HCT116 (cell line): Measurements from ENCODE around the gene TENM4. TPM values are rescaled to one million over a fixed set of nuclear protein-coding genes. Genes with fewer than 3 reads are reported as not detected.

Experiments
- ATAC-seq: fragments of 200-7000 bp; cut with Tn5 transposase; 2 replicates; pipeline ENCODE4 v1.9.1; 2020; ENCODE audit warnings: mild to moderate bottlenecking, moderate library complexity
- BruUV-seq: library from RNA; stranded (reverse); fragments of 400-500 nt; replicated peaks from 2 replicates; lab custom pipeline; 2021; lab: Mats Ljungman, UMichigan
- CTCF ChIA-PET: fragments of 300-600 bp; sonication (Branson Sonifier 250); formaldehyde crosslinking; loops from one replicate; lab custom pipeline; 2021; ENCODE audit warnings: antibody characterized with exemption; lab: Charles Lee
- POLR2A ChIA-PET: fragments of 300-600, 350-600 bp; sonication (Branson Sonifier 250); formaldehyde crosslinking; loops from one replicate; lab custom pipeline; 2021; ENCODE audit warnings: antibody characterized with exemption; lab: Charles Lee
- RAD21 ChIA-PET, 2 experiments: fragments of 300-600 bp; sonication (Branson Sonifier 250); formaldehyde crosslinking; loops; one replicate each; lab custom pipeline; 2023; ENCODE audit warnings: low total read pairs in 2 of 2; ENCODE audit not compliant: uncharacterized antibody in 2 of 2, unreplicated experiment in 2 of 2, low non-redundant PET in 1 of 2; lab: Charles Lee
- DNase-seq: peaks from one replicate; pipeline ENCODE4 v3.0.0-alpha.2; 2010; ENCODE audit warnings: low read depth, low spot score
- H2AFZ ChIP-seq: fragments of 200-600 bp; shearing (Covaris generic), sonication (generic); 2 replicates; pipeline ENCODE4 v1.6.1; 2017; ENCODE audit warnings: low read depth, mixed run types, mixed read lengths, antibody characterized with exemption, low read length; ENCODE audit not compliant: poor library complexity, severe bottlenecking
- H3K27ac ChIP-seq: 2 replicates; pipeline ENCODE4 v1.5.1; 2012; ENCODE audit warnings: low read depth, low read length
- H3K27me3 ChIP-seq: fragments of 200-600 bp; sonication (generic); 2 replicates; pipeline ENCODE4 v1.6.1; 2016; ENCODE audit warnings: mixed run types, low read length, mixed read lengths; ENCODE audit not compliant: insufficient read depth
- H3K36me3 ChIP-seq, 2 experiments: fragments of 200-500 bp in 1 of 2; fragments of 200-600 bp in 1 of 2; sonication (Bioruptor generic) in 1 of 2; sonication (generic) in 1 of 2; 2 replicates each; pipeline versions ENCODE4 v1.5.1 to v1.6.1; 2014 to 2016; ENCODE audit warnings: low read length in 2 of 2, inconsistent platforms in 1 of 2, mixed read lengths in 1 of 2, mixed run types in 1 of 2; ENCODE audit not compliant: insufficient read depth in 2 of 2, control insufficient read depth in 1 of 2
- H3K4me1 ChIP-seq, 2 experiments: fragments of 200-600 bp in 1 of 2; sonication (generic) in 1 of 2; 2 replicates each; pipeline versions ENCODE4 v1.5.1 to v1.6.1; 2012 to 2017; ENCODE audit warnings: low read length in 2 of 2, inconsistent platforms in 1 of 2, mild to moderate bottlenecking in 1 of 2, mixed read lengths in 1 of 2, mixed run types in 1 of 2, moderate library complexity in 1 of 2; ENCODE audit not compliant: insufficient read depth in 2 of 2, control insufficient read depth in 1 of 2
- H3K4me2 ChIP-seq: fragments of 200-600 bp; sonication (generic); 2 replicates; pipeline ENCODE4 v1.6.1; 2017; ENCODE audit warnings: mixed run types, low read length, mixed read lengths
- H3K4me3 ChIP-seq, 2 experiments: fragments of 200-600 bp in 1 of 2; sonication (generic) in 1 of 2; replicated peaks in 1 of 2; 2 replicates each; pipeline ENCODE4 v1.5.1; 2011 to 2016; ENCODE audit warnings: low read length in 2 of 2, control low read depth in 1 of 2, low read depth in 1 of 2, mild to moderate bottlenecking in 1 of 2, mixed read lengths in 1 of 2, mixed run types in 1 of 2
- H3K79me2 ChIP-seq: fragments of 200-600 bp; sonication (generic); 2 replicates; pipeline ENCODE4 v1.6.1; 2017; ENCODE audit warnings: mild to moderate bottlenecking, mixed run types, low read length, moderate library complexity, mixed read lengths; ENCODE audit not compliant: insufficient read depth
- H3K9ac ChIP-seq: fragments of 200-600 bp; sonication (generic); 2 replicates; pipeline ENCODE4 v1.6.1; 2016; ENCODE audit warnings: low read length, mixed read lengths
- H3K9me2 ChIP-seq: fragments of 200-600 bp; sonication (generic), shearing (Covaris generic); 2 replicates; pipeline ENCODE4 v1.6.1; 2017; ENCODE audit warnings: mixed run types, mild to moderate bottlenecking, moderate library complexity; ENCODE audit not compliant: insufficient read depth
- H3K9me3 ChIP-seq, 2 experiments: fragments of 200-500 bp in 1 of 2; fragments of 200-600 bp in 1 of 2; sonication (Bioruptor generic) in 1 of 2; sonication (generic) in 1 of 2; 2 replicates each; pipeline ENCODE4 v1.6.1; 2014 to 2017; ENCODE audit warnings: low read length in 2 of 2, mixed read lengths in 2 of 2, inconsistent platforms in 1 of 2, low read depth in 1 of 2, mild to moderate bottlenecking in 1 of 2, mixed run types in 1 of 2, moderate library complexity in 1 of 2; ENCODE audit not compliant: control insufficient read depth in 1 of 2, insufficient read depth in 1 of 2
- H4K20me1 ChIP-seq: fragments of 200-600 bp; sonication (generic), shearing (Covaris generic); 2 replicates; pipeline ENCODE4 v1.6.1; 2017; ENCODE audit warnings: mixed run types, mild to moderate bottlenecking, moderate library complexity; ENCODE audit not compliant: insufficient read depth
- ATF3 ChIP-seq: IDR thresholded peaks from 2 replicates; pipeline ENCODE4 v1.6.1; 2012
- CEBPB ChIP-seq: IDR thresholded peaks from 2 replicates; pipeline ENCODE4 v1.6.1; 2012; ENCODE audit warnings: low read depth
- EGR1 ChIP-seq: IDR thresholded peaks from 2 replicates; pipeline ENCODE4 v1.6.1; 2012; ENCODE audit warnings: low read depth
- ELF1 ChIP-seq: IDR thresholded peaks from 2 replicates; pipeline ENCODE4 v1.6.1; 2012; ENCODE audit warnings: low read depth, borderline replicate concordance
- FOSL1 ChIP-seq: IDR thresholded peaks from 2 replicates; pipeline ENCODE4 v1.6.1; 2012; ENCODE audit warnings: low read depth
- JUND ChIP-seq: IDR thresholded peaks from 2 replicates; pipeline ENCODE4 v1.6.1; 2012
- POLR2A ChIP-seq: IDR thresholded peaks from 2 replicates; pipeline ENCODE4 v1.7.0; 2011; ENCODE audit warnings: borderline replicate concordance; ENCODE audit not compliant: insufficient read depth, insufficient read length; ENCODE audit errors: extremely low read depth
- RAD21 ChIP-seq: IDR thresholded peaks from 2 replicates; pipeline ENCODE4 v1.6.1; 2012; ENCODE audit warnings: low read depth, mild to moderate bottlenecking
- SIN3A ChIP-seq: IDR thresholded peaks from 2 replicates; pipeline ENCODE4 v1.6.1; 2012; ENCODE audit warnings: low read depth
- ZFX ChIP-seq: fragments of 450-650 bp; IDR thresholded peaks from 2 replicates; pipeline ENCODE4 v1.6.1; 2017
- ZNF274 ChIP-seq: fragments of 200-500 bp; sonication (Bioruptor generic); IDR thresholded peaks from 2 replicates; pipeline ENCODE4 v1.6.1; 2014; ENCODE audit warnings: mild to moderate bottlenecking, low read depth, low read length, inconsistent platforms
- intact Hi-C: fragments of 100-400 bp; cut with micrococcal nuclease; formaldehyde crosslinking; loops from 2 replicates; pipeline ENCODE4 v1.10.0; 2022
- total RNA-seq: library from RNA; stranded (reverse); gene quantifications from one replicate; pipeline ENCODE4 v1.2.1, GENCODE V29; 2021; ENCODE audit not compliant: unreplicated experiment

TENM4 gene
- total RNA-seq, 1 experiment from 2014 or later: 0.05 TPM

DNA sequence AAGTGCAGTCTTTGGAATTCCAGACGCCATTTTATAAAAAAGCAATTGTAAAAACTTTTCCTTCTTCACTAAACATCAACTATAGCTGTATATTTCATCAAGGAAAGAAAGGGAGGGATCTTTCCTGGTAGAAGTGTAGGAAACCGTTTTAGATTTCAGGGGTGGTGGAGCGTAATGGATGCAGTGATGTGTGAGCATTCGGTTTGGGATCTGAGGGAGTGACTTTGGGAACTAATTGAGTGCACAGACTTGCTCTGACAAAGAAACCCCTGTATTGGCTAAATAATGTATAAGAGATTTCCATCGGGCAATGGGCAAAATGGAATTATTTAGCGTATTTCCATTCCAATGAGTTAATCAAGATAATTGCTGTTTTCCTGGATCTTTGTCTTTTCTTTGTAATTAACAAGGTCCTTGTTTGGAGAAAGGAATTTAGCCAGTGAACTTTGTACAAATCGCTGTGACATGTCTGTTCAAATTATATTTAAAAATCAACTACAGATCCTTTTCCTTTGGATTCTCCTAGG is 741.2 kb downstream of the TENM4 start (continued):
- TF ChIP-seq SIN3A (no peak), ATF3 (no peak)
- TF ChIP-seq, all 23 proteins: peak for 0

- Histone ChIP-seq H3K9ac (no peak overlapping the region), H3K4me1 (no peaks in the 10 kb centered on the region), H3K79me2 (no peaks in the 10 kb centered on the region), H3K9me2 (no peaks in the 10 kb centered on the region), H3K27me3 (peaks cover 48% of the 10 kb centered on the region), H3K4me3 (no peak overlapping the region), H3K9me3 (no peaks in the 10 kb centered on the region), H3K4me2 (no peak overlapping the region), H2AFZ (no peak overlapping the region)
- no peak for DNase-seq
- RAD21 ChIA-PET: no interaction called here
- intact Hi-C loops: no loop called here
- no peak for ATAC-seq
- BruUV-seq: no TSS peak
- TF ChIP-seq RAD21 (no peak), EGR1 (no peak), ATF3 (no peak), JUND (no peak), ZFX (no peak), ZNF274 (no peak), ELF1 (no peak), POLR2A (no peak), FOSL1 (no peak), CEBPB (no peak)
- TF ChIP-seq, all 23 proteins: peak for 0
- ChIA-PET CTCF (interaction anchor here (2.0 kb wide), 1 partner anchor 17 kb away, joined by 7 read pairs; no protein-coding TSS in a partner anchor), POLR2A (no interaction called here)
- H3K36me3 ChIP-seq: no peaks in the 10 kb centered on the region
- no peaks in the 10 kb centered on the region for H4K20me1 ChIP-seq
- H3K27ac ChIP-seq: no peak overlapping the region
Measured at GRCh38 chr11:78698612-78699011, 742.2 kb downstream of the TENM4 start.
